ENCODE results near the gene OR51G2.
"Not testable (repeated sequence)": the region's sequence is repeated elsewhere in the genome, so short reads cannot be mapped to it uniquely, and the experiment has no call there.

The OR51G2 gene

GRCh38 chr11:4919250-4919649 is at the start of gene OR51G2:
Gene OR51G2 (minus strand): TSS chr11:4919350. CDS start chr11:4915663, 3,687 bp downstream.
- DNase-seq (ENCODE audit: low read depth in 2 of 2, low spot score in 1 of 2): no peak

GRCh38 chr11:4962816-4963215 is 43.7 kb upstream of the OR51G2 start:
- DNase-seq (ENCODE audit: low read depth in 2 of 2, low spot score in 1 of 2): no peak

DNA sequence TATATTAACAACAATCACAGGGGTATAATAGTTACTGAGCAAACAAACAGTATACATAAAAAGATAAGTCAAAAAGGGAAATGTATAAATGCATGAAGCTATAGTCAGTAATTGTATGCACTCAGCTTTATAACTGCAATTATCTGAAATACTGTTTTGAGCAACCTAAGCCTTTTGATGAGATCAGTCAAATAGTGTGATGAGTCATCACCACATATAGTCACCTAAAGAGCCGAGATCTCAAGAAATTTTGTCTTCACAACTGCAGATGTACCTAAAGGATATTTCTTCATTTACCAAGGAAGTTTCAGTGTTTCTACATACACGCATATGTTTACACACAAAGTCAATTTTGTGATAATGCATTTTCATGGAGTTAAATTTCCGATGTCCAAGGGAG is 41.7 kb upstream of the OR51G2 start:
- no peak for DNase-seq (ENCODE audit: low read depth in 2 of 2, low spot score in 1 of 2)

DNA sequence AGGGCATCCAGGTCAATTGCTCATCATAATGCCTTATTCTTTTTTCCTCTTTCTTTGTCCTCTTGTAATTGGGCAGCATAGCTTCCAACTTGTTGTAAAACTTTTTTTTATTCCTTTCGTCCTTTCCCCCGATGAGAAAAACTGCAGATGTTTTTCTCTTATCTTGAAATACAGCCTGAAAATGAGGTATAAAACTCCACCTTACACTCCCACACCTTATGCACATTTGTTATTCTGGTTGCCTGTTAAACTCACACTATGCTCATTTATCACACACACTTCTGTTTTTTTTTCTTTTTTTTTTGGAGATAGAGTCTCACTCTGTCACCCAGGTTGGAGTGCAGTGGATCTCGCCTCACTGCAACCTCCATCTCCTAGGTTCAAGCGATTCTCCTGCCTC is 38.2 kb upstream of the OR51G2 start:
- DNase-seq (ENCODE audit: low read depth in 2 of 2, low spot score in 1 of 2): no peak

GRCh38 chr11:4955613-4956012 is 36.5 kb upstream of the OR51G2 start, which contains the start of gene OR51A2:
Gene OR51A2 (minus strand): TSS chr11:4955713. CDS start chr11:4955713, 0 bp downstream.
- DNase-seq (ENCODE audit: low read depth in 2 of 2, low spot score in 1 of 2): not testable (repeated sequence)

GRCh38 chr11:4947505-4947904 is 28.4 kb upstream of the OR51G2 start, which contains the start of gene OR51A4:
Gene OR51A4 (minus strand): TSS chr11:4947605. CDS start chr11:4947100, 505 bp downstream.
- DNase-seq (ENCODE audit: low read depth in 2 of 2, low spot score in 1 of 2): no peak

- DNase-seq (ENCODE audit: low read depth in 2 of 2, low spot score in 1 of 2): no peak
Observed at GRCh38 chr11:4936745-4937144, 17.6 kb upstream of the OR51G2 start.

GRCh38 chr11:4932751-4933150 is 13.6 kb upstream of the OR51G2 start:
- DNase-seq (ENCODE audit: low read depth in 2 of 2, low spot score in 1 of 2): no peak

DNA sequence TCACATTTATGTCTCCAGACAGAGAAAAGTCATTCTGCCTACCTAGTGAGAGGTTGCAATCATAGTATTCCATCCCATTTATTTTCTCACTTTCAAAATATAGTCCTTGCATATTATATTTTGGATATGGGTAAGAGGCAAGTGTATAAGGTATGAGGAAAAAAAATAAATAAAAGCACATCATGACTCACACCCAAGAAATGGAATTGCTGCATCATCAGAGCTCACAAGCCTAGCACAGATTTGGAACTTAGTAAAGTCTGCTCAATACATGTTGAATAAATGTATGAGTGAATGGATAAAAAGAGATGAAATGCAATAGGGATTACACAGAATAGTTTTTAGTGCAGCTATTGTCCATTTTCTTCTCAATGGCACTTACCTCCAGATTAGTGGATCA is 7.5 kb upstream of the OR51G2 start:
- no peak for DNase-seq (ENCODE audit: low read depth in 2 of 2, low spot score in 1 of 2)

GRCh38 chr11:4924239-4924638 is 5.1 kb upstream of the OR51G2 start, which contains the start of gene OR51G1:
Gene OR51G1 (minus strand): TSS chr11:4924339. CDS start chr11:4924339, 0 bp downstream.
- DNase-seq (ENCODE audit: low read depth in 2 of 2, low spot score in 1 of 2): no peak

- no peak for DNase-seq (ENCODE audit: low read depth in 2 of 2, low spot score in 1 of 2)
Observed at GRCh38 chr11:4922304-4922703, 3.2 kb upstream of the OR51G2 start.

GRCh38 chr11:4921796-4922195 is 2.6 kb upstream of the OR51G2 start:
- no peak for DNase-seq (ENCODE audit: low read depth in 2 of 2, low spot score in 1 of 2)

- no peak for DNase-seq (ENCODE audit: low read depth in 2 of 2, low spot score in 1 of 2)
Observed at GRCh38 chr11:4916581-4916980, 2.6 kb downstream of the OR51G2 start.

- no peak for DNase-seq (ENCODE audit: low read depth in 2 of 2, low spot score in 1 of 2)
Observed at GRCh38 chr11:4903484-4903883, 15.7 kb downstream of the OR51G2 start, which contains the start of gene OR51A7. Gene OR51A7 (plus strand): TSS chr11:4903783. CDS start chr11:4907370, 3,587 bp downstream.

- DNase-seq (ENCODE audit: low read depth in 2 of 2, low spot score in 1 of 2): no peak
Observed at GRCh38 chr11:4891996-4892640, 27.0 kb downstream of the OR51G2 start.

DNA sequence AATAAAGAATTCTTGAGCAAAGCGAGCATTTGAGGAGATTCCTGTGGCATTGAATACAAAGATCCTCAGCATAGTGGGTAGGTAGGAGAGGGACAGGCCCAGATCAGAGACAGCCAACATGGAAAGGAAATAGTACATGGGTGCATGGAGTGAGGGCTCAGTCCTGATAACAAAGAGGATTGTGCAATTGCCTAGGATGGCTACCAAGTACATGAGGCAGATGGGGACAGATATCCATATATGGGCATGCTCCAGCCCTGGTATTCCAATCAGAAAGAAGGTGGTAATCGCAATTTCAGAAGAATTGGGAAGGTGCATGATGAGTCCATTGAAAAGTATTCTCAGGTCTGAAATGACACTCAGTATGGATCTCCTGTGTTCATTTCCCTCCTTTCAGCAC is 28.9 kb downstream of the OR51G2 start:
- no peak for DNase-seq (ENCODE audit: low read depth in 2 of 2, low spot score in 1 of 2)

- DNase-seq (ENCODE audit: low read depth in 2 of 2, low spot score in 1 of 2): no peak
Observed at GRCh38 chr11:4887591-4887990, 31.6 kb downstream of the OR51G2 start.

GRCh38 chr11:4886186-4886585 is 33.0 kb downstream of the OR51G2 start:
- DNase-seq (ENCODE audit: low read depth in 2 of 2, low spot score in 1 of 2): no peak

DNA sequence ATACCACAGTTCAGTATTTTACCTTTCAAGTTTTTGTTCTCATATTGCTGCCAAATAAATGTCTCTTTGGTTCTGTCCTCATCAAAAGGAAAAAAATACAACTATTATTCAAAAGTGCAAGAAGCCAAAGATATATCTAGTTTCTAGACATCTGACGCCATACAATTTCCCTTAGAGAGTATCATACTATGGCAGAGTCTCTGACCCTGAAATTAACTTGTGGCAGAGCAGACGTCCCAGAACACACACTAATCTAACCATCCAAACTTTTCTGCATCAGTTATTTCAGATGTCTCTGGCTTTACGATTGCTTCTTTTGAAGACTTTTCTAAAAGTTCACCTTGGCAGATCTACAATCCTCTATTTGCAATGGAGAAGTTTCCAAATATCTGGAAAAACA is 34.8 kb downstream of the OR51G2 start:
- no peak for DNase-seq (ENCODE audit: low read depth in 2 of 2, low spot score in 1 of 2)

DNA sequence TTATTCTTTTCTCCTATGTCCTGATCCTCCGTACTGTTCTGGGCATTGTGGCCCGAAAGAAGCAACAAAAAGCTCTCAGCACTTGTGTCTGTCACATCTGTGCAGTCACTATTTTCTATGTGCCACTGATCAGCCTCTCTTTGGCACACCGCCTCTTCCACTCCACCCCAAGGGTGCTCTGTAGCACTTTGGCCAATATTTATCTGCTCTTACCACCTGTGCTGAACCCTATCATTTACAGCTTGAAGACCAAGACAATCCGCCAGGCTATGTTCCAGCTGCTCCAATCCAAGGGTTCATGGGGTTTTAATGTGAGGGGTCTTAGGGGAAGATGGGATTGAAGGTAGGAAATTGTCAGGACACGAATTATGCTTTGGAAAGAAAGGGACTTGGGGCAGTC is 36.6 kb downstream of the OR51G2 start:
- DNase-seq (ENCODE audit: low read depth in 2 of 2, low spot score in 1 of 2): no peak

GRCh38 chr11:4881860-4882500 is 37.2 kb downstream of the OR51G2 start, which contains the start of gene OR51T1:
Gene OR51T1 (plus strand): TSS chr11:4881900. CDS start chr11:4881900, 0 bp downstream.
- no peak for DNase-seq (ENCODE audit: low read depth in 2 of 2, low spot score in 1 of 2)

DNA sequence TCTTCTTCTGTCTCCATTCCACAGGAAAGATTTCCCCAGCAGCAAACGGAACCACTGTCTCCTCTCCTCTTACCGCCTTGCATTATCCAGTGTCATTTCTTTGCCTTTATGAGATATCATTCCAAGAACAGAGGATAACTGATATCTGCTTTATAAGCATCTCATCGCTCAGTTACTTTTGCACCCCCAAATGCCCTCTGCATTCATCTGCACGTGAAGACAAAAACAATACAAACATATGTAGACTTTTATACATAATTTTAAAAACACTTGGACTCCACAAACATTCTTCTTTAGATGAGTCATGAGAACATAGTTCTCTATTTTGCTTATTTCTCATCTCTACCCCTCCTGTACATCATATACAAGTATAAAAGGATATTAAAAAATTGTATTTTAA is 38.0 kb downstream of the OR51G2 start:
- no peak for DNase-seq (ENCODE audit: low read depth in 2 of 2, low spot score in 1 of 2)
